GM23338 (cell line): ENCODE measurements around the gene ZNF202. TPM values are rescaled to one million over a fixed set of nuclear protein-coding genes. Genes with fewer than 3 reads are reported as not detected.

Experiments
- ATAC-seq: fragments of 200-7000 bp; cut with Tn5 transposase; 3 replicates; pipeline ENCODE4 v1.9.1; 2020
- DNase-seq: peaks from one replicate; pipeline ENCODE4 v3.0.0-alpha.2; 2015; ENCODE audit warnings: low spot score
- H2AFZ ChIP-seq: fragments of 200-600 bp; sonication (generic); 2 replicates; pipeline ENCODE4 v1.8.0; 2016; ENCODE audit warnings: antibody characterized with exemption, mild to moderate bottlenecking, moderate library complexity
- H3F3A ChIP-seq: fragments of 200-600 bp; sonication (generic); replicated peaks from 2 replicates; pipeline ENCODE4 v1.8.0; 2017; ENCODE audit warnings: antibody characterized with exemption, mixed run types, low read depth
- H3K27ac ChIP-seq: fragments of 200-600 bp; sonication (generic); 2 replicates; pipeline ENCODE4 v1.6.1; 2016; ENCODE audit warnings: low read depth
- H3K27me3 ChIP-seq: fragments of 200-600 bp; sonication (generic); 2 replicates; pipeline ENCODE4 v1.8.0; 2016; ENCODE audit warnings: mild to moderate bottlenecking, mixed run types, moderate library complexity; ENCODE audit not compliant: insufficient read depth
- H3K36me3 ChIP-seq: fragments of 200-600 bp; sonication (generic); 2 replicates; pipeline ENCODE4 v1.8.0; 2016; ENCODE audit warnings: mild to moderate bottlenecking; ENCODE audit not compliant: insufficient read depth
- H3K4me1 ChIP-seq: fragments of 200-600 bp; sonication (generic); 2 replicates; pipeline ENCODE4 v1.8.0; 2016; ENCODE audit warnings: mild to moderate bottlenecking, moderate library complexity; ENCODE audit not compliant: insufficient read depth
- H3K4me2 ChIP-seq: fragments of 200-600 bp; sonication (generic); 2 replicates; pipeline ENCODE4 v1.7.1; 2017; ENCODE audit warnings: mixed run types
- H3K4me3 ChIP-seq: fragments of 200-600 bp; sonication (generic); 2 replicates; pipeline ENCODE4 v1.6.1; 2016; ENCODE audit warnings: mixed run types
- H3K79me2 ChIP-seq: fragments of 200-600 bp; sonication (generic); replicated peaks from 2 replicates; pipeline ENCODE4 v1.8.0; 2017; ENCODE audit warnings: mild to moderate bottlenecking; ENCODE audit not compliant: insufficient read depth
- H3K9me2 ChIP-seq: fragments of 200-600 bp; sonication (generic); 2 replicates; pipeline ENCODE4 v1.8.0; 2017; ENCODE audit not compliant: insufficient read depth
- H4K20me1 ChIP-seq: fragments of 200-600 bp; sonication (generic); replicated peaks from 2 replicates; pipeline ENCODE4 v1.8.0; 2017; ENCODE audit warnings: mild to moderate bottlenecking; ENCODE audit not compliant: insufficient read depth
- H3K27ac Mint-ChIP-seq: 2 replicates; pipeline ENCODE4 v1.8.0; 2020; ENCODE audit warnings: inconsistent platforms, mild to moderate bottlenecking, moderate library complexity, mixed read lengths
- H3K27me3 Mint-ChIP-seq: 3 replicates; pipeline ENCODE4 v1.8.0; 2022; ENCODE audit warnings: low read depth, mild to moderate bottlenecking, moderate library complexity, mixed read lengths, inconsistent platforms; ENCODE audit not compliant: insufficient read depth, poor library complexity
- H3K36me3 Mint-ChIP-seq: 3 replicates; pipeline ENCODE4 v1.8.0; 2021; ENCODE audit warnings: low read depth, mild to moderate bottlenecking, inconsistent platforms, moderate library complexity, mixed read lengths
- H3K4me1 Mint-ChIP-seq: 3 replicates; pipeline ENCODE4 v1.8.0; 2020; ENCODE audit warnings: mild to moderate bottlenecking, inconsistent platforms, mixed read lengths
- H3K4me3 Mint-ChIP-seq: 3 replicates; pipeline ENCODE4 v1.8.0; 2021; ENCODE audit warnings: moderate library complexity, mild to moderate bottlenecking, inconsistent platforms, mixed read lengths
- H3K9me3 Mint-ChIP-seq: 3 replicates; pipeline ENCODE4 v1.8.0; 2020; ENCODE audit warnings: moderate library complexity, mild to moderate bottlenecking, inconsistent platforms, mixed read lengths
- CREB1 ChIP-seq: fragments of 250-450 bp; sonication (Bioruptor Pico); IDR thresholded peaks from 2 replicates; pipeline ENCODE4 v1.5.0; 2020; ENCODE audit warnings: low read depth, mild to moderate bottlenecking, moderate library complexity
- EZH2 ChIP-seq: fragments of 200-600 bp; sonication (generic); IDR thresholded peaks from one replicate; pipeline ENCODE4 v1.8.0; 2017; ENCODE audit warnings: antibody characterized with exemption, mild to moderate bottlenecking, low read depth; ENCODE audit not compliant: unreplicated experiment
- NANOG ChIP-seq: IDR thresholded peaks from 2 replicates; pipeline ENCODE4 v1.6.1; 2016; ENCODE audit warnings: antibody characterized with exemption, borderline replicate concordance
- POLR2AphosphoS5 ChIP-seq: IDR thresholded peaks from 2 replicates; pipeline ENCODE4 v1.6.1; 2016; ENCODE audit warnings: antibody characterized with exemption, low read depth
- STAT1 ChIP-seq: IDR thresholded peaks from one replicate; pipeline ENCODE4 v1.6.1; 2016; ENCODE audit warnings: antibody characterized with exemption; ENCODE audit not compliant: unreplicated experiment
- ZNF114 ChIP-seq: fragments of 250-450 bp; sonication (Bioruptor Pico); IDR thresholded peaks from 2 replicates; pipeline ENCODE4 v1.5.0; 2020; ENCODE audit warnings: mild to moderate bottlenecking, moderate library complexity
- ZNF331 ChIP-seq: fragments of 250-450 bp; sonication (Bioruptor Pico); IDR thresholded peaks from 2 replicates; pipeline ENCODE4 v1.5.0; 2020; ENCODE audit warnings: low read depth, mild to moderate bottlenecking, moderate library complexity
- polyA plus RNA-seq: library from polyadenylated mRNA; unstranded; fragments of >200 nt; fragmentation: Nextera tagmentation; extraction: Ambion mirVana; gene quantifications from 2 replicates; pipeline ENCODE4 v1.2.1, GENCODE V29; 2016
- total RNA-seq: library from RNA; depleted of rRNA; stranded (reverse); fragments of >200 nt; shearing (Covaris generic); gene quantifications from 2 replicates; pipeline ENCODE4 v1.2.3, GENCODE V29; 2014
- TF ChIP-seq, protein P1 (sequence below): IDR thresholded peaks from 2 replicates; pipeline ENCODE4 v1.6.1; 2016; ENCODE audit warnings: antibody characterized with exemption
- TF ChIP-seq, protein P2 (sequence below): fragments of 250-450 bp; sonication (Bioruptor Pico); IDR thresholded peaks from 2 replicates; pipeline ENCODE4 v1.5.0; 2020; ENCODE audit warnings: mild to moderate bottlenecking, moderate library complexity
- TF ChIP-seq, protein P3 (sequence below): IDR thresholded peaks from one replicate; pipeline ENCODE4 v1.6.1; 2018; ENCODE audit warnings: antibody characterized with exemption; ENCODE audit not compliant: unreplicated experiment
- TF ChIP-seq, protein P4 (sequence below), 2 experiments: fragments of 200-600 bp in 1 of 2; sonication (generic) in 1 of 2; conservative IDR thresholded peaks; 2 replicates each; pipeline versions ENCODE4 v1.5.1 to v1.6.1; 2016 to 2017; ENCODE audit warnings: antibody characterized with exemption in 2 of 2, low read depth in 2 of 2, mild to moderate bottlenecking in 2 of 2, moderate library complexity in 1 of 2

ZNF202 gene
- total and polyA plus RNA-seq, 2 experiments from 2014 or later, result 18.2 to 36.7 TPM

DNA sequence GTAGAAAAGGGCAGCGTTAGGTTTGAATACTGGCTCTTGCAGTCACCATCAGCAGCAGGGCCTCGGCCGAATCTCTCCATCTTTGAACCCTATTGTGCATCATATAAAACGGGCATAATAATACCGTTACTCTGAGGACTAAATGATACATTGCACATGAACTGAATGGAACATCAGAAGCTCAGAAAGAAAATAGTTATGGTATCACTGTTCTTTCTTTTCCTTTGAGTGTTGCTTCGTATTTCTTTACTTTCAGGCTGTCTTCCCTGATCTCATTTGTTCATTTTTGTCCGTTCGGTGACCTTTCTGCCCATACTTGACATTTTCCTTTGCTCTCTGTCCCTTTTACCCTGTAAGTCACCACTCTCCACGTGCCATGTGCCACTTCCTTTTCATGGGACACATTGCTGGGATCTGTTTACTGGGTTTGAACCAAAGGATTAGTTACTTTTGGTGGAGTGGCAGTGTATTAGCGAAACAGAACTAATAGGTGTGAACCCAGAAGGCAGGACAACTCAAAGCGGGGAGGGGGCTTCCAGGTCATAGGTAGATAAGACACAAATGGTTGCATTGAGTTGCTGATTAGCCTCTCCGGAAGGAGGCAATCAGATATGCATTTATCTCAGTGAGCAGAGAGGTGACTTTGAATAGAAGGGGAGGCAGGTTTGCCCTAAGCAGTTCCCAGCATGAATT is 717 bp upstream of the ZNF202 start:
- peak overlapping the region; percentile 99 for H3K27ac ChIP-seq
- Mint-ChIP-seq H3K27ac (peak overlapping the region; percentile 96), H3K4me1 (peaks cover 54% of the 10 kb centered on the region), H3K4me3 (peak overlapping the region; percentile 84), H3K27me3 (peaks cover 17% of the 10 kb centered on the region), H3K9me3 (peaks cover 21% of the 10 kb centered on the region), H3K36me3 (peaks cover 2% of the 10 kb centered on the region)
- peaks cover 14% of the 10 kb centered on the region; the same call in 1 of the 2 replicates for H4K20me1 ChIP-seq
- no peak for TF ChIP-seq ZNF331 (CRISPR knock-in tag)
- no peak for TF ChIP-seq EZH2
- TF ChIP-seq STAT1, result no peak
- TF ChIP-seq, protein P1, sequence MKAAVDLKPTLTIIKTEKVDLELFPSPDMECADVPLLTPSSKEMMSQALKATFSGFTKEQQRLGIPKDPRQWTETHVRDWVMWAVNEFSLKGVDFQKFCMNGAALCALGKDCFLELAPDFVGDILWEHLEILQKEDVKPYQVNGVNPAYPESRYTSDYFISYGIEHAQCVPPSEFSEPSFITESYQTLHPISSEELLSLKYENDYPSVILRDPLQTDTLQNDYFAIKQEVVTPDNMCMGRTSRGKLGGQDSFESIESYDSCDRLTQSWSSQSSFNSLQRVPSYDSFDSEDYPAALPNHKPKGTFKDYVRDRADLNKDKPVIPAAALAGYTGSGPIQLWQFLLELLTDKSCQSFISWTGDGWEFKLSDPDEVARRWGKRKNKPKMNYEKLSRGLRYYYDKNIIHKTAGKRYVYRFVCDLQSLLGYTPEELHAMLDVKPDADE, result no peak
- no peak for TF ChIP-seq ZNF114 (CRISPR knock-in tag)
- TF ChIP-seq, protein P2, sequence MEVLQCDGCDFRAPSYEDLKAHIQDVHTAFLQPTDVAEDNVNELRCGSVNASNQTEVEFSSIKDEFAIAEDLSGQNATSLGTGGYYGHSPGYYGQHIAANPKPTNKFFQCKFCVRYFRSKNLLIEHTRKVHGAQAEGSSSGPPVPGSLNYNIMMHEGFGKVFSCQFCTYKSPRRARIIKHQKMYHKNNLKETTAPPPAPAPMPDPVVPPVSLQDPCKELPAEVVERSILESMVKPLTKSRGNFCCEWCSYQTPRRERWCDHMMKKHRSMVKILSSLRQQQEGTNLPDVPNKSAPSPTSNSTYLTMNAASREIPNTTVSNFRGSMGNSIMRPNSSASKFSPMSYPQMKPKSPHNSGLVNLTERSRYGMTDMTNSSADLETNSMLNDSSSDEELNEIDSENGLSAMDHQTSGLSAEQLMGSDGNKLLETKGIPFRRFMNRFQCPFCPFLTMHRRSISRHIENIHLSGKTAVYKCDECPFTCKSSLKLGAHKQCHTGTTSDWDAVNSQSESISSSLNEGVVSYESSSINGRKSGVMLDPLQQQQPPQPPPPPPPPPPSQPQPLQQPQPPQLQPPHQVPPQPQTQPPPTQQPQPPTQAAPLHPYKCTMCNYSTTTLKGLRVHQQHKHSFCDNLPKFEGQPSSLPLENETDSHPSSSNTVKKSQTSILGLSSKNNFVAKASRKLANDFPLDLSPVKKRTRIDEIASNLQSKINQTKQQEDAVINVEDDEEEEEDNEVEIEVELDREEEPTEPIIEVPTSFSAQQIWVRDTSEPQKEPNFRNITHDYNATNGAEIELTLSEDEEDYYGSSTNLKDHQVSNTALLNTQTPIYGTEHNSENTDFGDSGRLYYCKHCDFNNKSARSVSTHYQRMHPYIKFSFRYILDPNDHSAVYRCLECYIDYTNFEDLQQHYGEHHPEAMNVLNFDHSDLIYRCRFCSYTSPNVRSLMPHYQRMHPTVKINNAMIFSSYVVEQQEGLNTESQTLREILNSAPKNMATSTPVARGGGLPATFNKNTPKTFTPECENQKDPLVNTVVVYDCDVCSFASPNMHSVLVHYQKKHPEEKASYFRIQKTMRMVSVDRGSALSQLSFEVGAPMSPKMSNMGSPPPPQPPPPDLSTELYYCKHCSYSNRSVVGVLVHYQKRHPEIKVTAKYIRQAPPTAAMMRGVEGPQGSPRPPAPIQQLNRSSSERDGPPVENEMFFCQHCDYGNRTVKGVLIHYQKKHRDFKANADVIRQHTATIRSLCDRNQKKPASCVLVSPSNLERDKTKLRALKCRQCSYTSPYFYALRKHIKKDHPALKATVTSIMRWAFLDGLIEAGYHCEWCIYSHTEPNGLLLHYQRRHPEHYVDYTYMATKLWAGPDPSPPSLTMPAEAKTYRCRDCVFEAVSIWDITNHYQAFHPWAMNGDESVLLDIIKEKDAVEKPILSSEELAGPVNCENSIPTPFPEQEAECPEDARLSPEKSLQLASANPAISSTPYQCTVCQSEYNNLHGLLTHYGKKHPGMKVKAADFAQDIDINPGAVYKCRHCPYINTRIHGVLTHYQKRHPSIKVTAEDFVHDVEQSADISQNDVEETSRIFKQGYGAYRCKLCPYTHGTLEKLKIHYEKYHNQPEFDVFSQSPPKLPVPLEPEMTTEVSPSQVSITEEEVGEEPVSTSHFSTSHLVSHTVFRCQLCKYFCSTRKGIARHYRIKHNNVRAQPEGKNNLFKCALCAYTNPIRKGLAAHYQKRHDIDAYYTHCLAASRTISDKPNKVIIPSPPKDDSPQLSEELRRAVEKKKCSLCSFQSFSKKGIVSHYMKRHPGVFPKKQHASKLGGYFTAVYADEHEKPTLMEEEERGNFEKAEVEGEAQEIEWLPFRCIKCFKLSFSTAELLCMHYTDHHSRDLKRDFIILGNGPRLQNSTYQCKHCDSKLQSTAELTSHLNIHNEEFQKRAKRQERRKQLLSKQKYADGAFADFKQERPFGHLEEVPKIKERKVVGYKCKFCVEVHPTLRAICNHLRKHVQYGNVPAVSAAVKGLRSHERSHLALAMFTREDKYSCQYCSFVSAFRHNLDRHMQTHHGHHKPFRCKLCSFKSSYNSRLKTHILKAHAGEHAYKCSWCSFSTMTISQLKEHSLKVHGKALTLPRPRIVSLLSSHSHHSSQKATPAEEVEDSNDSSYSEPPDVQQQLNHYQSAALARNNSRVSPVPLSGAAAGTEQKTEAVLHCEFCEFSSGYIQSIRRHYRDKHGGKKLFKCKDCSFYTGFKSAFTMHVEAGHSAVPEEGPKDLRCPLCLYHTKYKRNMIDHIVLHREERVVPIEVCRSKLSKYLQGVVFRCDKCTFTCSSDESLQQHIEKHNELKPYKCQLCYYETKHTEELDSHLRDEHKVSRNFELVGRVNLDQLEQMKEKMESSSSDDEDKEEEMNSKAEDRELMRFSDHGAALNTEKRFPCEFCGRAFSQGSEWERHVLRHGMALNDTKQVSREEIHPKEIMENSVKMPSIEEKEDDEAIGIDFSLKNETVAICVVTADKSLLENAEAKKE (CRISPR knock-in tag), result no peak
- TF ChIP-seq, protein P3, sequence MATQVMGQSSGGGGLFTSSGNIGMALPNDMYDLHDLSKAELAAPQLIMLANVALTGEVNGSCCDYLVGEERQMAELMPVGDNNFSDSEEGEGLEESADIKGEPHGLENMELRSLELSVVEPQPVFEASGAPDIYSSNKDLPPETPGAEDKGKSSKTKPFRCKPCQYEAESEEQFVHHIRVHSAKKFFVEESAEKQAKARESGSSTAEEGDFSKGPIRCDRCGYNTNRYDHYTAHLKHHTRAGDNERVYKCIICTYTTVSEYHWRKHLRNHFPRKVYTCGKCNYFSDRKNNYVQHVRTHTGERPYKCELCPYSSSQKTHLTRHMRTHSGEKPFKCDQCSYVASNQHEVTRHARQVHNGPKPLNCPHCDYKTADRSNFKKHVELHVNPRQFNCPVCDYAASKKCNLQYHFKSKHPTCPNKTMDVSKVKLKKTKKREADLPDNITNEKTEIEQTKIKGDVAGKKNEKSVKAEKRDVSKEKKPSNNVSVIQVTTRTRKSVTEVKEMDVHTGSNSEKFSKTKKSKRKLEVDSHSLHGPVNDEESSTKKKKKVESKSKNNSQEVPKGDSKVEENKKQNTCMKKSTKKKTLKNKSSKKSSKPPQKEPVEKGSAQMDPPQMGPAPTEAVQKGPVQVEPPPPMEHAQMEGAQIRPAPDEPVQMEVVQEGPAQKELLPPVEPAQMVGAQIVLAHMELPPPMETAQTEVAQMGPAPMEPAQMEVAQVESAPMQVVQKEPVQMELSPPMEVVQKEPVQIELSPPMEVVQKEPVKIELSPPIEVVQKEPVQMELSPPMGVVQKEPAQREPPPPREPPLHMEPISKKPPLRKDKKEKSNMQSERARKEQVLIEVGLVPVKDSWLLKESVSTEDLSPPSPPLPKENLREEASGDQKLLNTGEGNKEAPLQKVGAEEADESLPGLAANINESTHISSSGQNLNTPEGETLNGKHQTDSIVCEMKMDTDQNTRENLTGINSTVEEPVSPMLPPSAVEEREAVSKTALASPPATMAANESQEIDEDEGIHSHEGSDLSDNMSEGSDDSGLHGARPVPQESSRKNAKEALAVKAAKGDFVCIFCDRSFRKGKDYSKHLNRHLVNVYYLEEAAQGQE, result peak; percentile 33
- TF ChIP-seq CREB1 (CRISPR knock-in tag), result peak; percentile 54; the same call in 1 of the 2 replicates
- peak; percentile 68 for TF ChIP-seq POLR2AphosphoS5
- TF ChIP-seq, protein P4, sequence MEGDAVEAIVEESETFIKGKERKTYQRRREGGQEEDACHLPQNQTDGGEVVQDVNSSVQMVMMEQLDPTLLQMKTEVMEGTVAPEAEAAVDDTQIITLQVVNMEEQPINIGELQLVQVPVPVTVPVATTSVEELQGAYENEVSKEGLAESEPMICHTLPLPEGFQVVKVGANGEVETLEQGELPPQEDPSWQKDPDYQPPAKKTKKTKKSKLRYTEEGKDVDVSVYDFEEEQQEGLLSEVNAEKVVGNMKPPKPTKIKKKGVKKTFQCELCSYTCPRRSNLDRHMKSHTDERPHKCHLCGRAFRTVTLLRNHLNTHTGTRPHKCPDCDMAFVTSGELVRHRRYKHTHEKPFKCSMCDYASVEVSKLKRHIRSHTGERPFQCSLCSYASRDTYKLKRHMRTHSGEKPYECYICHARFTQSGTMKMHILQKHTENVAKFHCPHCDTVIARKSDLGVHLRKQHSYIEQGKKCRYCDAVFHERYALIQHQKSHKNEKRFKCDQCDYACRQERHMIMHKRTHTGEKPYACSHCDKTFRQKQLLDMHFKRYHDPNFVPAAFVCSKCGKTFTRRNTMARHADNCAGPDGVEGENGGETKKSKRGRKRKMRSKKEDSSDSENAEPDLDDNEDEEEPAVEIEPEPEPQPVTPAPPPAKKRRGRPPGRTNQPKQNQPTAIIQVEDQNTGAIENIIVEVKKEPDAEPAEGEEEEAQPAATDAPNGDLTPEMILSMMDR (conservative IDR thresholded peaks at IDR 0.05; ENCODE audit: low read depth in 2 of 2), result no peak
- TF ChIP-seq NANOG, result peak; percentile 98
- peaks cover 50% of the 10 kb centered on the region for H3K4me1 ChIP-seq
- H3K4me2 ChIP-seq, result peak overlapping the region; percentile 86
- peak overlapping the region; percentile 61 for H3K4me3 ChIP-seq
- DNase-seq, result peak; percentile 64
- H3K9me2 ChIP-seq, result peaks cover 3% of the 10 kb centered on the region; the same call in 1 of the 2 replicates
- ATAC-seq, result peak; percentile 42
- no peaks in the 10 kb centered on the region for H3K27me3 ChIP-seq
- peaks cover 40% of the 10 kb centered on the region for H3K79me2 ChIP-seq
- H3F3A ChIP-seq, result 0 out of 2 replicates have a peak, but pooled peaks cover 8% of the 10 kb centered on the region
- no peak overlapping the region for H2AFZ ChIP-seq
- H3K36me3 ChIP-seq, result peaks cover 23% of the 10 kb centered on the region
